RWPE1 (cell line): Measurements from ENCODE around the gene PSEN2.
A peak's percentile ranks its signal among the peaks of the same experiment; 100 is the strongest.

Experiments
- CTCF ChIA-PET: fragments of 350-600 bp; sonication (Branson Sonifier 250); formaldehyde crosslinking; extraction: SDS; loops from one replicate; lab custom pipeline; 2021; lab: Yijun Ruan, JAX
- POLR2A ChIA-PET: fragments of 400-600 bp; formaldehyde crosslinking; extraction: SDS; loops from one replicate; lab custom pipeline; 2020; ENCODE audit warnings: antibody characterized with exemption; ENCODE audit not compliant: low non-redundant PET; lab: Yijun Ruan, JAX
- DNase-seq: peaks from one replicate; pipeline ENCODE4 v3.0.0; 2012; ENCODE audit warnings: low spot score
- H3K27ac ChIP-seq: fragments of 450-650 bp; 2 replicates; pipeline ENCODE4 v1.5.1; 2017
- TF ChIP-seq, protein P1 (sequence below): fragments of 450-650 bp; conservative IDR thresholded peaks from 2 replicates; pipeline ENCODE4 v1.5.1; 2017; ENCODE audit warnings: low read depth, mild to moderate bottlenecking

The PSEN2 gene

DNA sequence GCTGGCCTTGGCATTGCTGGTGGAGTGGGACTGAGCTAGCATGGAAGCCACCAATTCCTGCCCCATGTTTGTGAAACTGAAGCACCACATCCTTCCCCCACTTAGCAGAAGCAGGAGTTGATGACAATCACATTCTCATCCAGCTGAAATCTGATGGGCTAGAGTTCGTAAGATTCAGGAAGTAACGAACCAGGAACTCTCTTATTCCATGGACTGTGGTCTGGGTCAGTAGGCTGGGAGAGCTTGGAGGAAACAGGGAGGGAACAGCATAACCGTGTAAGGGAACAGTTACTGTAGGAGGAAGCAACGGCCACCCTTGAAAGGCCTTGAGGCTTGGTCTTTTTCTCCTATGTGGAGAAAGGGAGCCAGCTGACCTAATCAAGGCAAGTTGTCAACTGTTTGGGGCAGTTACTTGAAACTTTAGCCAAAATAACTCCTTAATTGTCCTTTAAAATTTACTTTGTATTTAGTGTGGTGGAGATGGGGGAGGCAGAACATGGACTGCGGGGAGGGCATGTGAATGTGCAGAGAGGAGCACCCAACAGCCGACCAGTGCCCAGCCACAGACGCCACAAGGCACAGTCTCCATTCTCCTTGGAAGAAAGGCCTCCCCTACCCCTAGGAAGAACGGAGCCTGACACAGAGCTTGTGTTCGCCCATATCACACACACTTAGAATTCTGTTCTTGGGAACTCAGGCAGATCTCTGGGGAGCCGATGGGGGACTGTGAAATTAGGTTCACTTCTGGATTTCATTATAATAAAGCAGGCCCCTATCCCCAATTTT, 67.7 kb downstream of the PSEN2 start:
- CTCF ChIA-PET = interaction anchor here (0.6 to 1.5 kb wide), 5 partner anchors 25 to 1525 kb away, joined by 3 to 9 read pairs (median 3); no protein-coding TSS in a partner anchor
- TF ChIP-seq, protein P1, sequence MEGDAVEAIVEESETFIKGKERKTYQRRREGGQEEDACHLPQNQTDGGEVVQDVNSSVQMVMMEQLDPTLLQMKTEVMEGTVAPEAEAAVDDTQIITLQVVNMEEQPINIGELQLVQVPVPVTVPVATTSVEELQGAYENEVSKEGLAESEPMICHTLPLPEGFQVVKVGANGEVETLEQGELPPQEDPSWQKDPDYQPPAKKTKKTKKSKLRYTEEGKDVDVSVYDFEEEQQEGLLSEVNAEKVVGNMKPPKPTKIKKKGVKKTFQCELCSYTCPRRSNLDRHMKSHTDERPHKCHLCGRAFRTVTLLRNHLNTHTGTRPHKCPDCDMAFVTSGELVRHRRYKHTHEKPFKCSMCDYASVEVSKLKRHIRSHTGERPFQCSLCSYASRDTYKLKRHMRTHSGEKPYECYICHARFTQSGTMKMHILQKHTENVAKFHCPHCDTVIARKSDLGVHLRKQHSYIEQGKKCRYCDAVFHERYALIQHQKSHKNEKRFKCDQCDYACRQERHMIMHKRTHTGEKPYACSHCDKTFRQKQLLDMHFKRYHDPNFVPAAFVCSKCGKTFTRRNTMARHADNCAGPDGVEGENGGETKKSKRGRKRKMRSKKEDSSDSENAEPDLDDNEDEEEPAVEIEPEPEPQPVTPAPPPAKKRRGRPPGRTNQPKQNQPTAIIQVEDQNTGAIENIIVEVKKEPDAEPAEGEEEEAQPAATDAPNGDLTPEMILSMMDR = no peak
- DNase-seq = no peak
- H3K27ac ChIP-seq = peak overlapping the region; percentile 59
- POLR2A ChIA-PET = interaction anchor here (0.5 to 0.6 kb wide), 4 partner anchors 33 to 1069 kb away, joined by 3 to 13 read pairs (median 8); partner anchors contain the start of gene WNT3A

DNA sequence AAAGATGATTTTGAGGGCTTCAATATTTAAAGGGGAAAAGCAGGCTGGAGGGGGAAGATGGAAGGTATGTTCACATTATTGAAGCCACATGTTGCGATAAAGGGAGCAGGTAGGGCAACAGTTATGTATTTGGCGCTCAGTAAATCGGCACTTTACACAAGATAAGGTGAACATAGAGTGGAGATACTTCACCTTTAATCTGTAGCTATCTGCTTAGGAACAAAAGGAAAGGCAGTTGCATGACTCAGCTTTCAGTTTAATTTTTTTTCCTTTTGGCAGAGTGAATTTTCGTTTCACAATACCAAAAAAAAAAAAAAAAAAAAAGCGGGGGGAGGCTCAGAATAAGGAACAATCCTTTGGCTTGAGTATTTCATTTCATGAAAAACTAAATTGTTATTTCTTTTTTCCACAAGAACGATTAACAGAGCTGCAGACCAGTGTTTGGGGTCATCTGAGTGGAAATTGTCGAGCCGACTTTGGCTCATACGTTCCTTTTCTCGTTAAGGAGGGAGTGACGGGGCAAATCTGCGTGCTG, 68.6 kb downstream of the PSEN2 start:
- ChIA-PET CTCF (interaction anchor here (0.6 to 1.5 kb wide), 6 partner anchors 26 to 1524 kb away, joined by 3 to 9 read pairs (median 4); no protein-coding TSS in a partner anchor), POLR2A (interaction anchor here (0.6 to 0.7 kb wide), 5 partner anchors 34 to 1007 kb away, joined by 3 to 13 read pairs (median 8); no protein-coding TSS in a partner anchor)
- TF ChIP-seq, protein P1 = no peak
- H3K27ac ChIP-seq = peak overlapping the region; percentile 98
- DNase-seq = no peak

DNA sequence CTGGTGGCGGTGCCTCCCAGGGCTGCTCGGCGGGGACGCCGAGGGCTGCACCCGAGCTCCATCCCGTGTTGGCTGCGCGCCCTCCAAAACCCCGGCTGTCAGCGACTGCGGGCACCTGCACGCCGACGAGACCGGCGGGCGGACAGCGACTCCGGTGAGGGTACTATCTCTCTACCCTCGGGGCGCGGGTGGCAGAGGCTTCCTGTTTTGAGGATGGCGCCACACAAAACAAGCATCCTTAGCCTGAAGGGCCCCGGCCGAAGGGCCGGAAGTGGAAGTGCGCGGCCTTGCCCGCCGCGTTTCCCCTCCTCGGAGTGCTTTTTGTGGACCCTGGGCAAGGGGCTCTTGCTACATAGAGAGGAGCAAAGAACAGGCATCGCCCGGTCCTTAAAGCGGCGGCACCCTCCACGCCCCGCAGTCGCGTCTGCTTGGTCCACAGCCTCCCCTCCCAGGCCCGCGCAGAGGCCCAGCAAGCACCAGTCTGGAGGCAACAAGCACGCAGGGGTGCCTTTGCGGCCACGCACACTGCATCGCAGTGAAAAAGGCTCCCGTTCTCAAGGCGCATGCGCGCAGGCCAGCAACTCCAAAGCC, 69.1 kb downstream of the PSEN2 start:
- ChIA-PET POLR2A (interaction anchor here (0.6 to 0.7 kb wide), 2 partner anchors 35 to 118 kb away, joined by 3 read pairs; no protein-coding TSS in a partner anchor), CTCF (interaction anchor here (0.6 to 1.5 kb wide), 4 partner anchors 11 to 155 kb away, joined by 3 to 9 read pairs (median 4); no protein-coding TSS in a partner anchor)
- DNase-seq = peak; percentile 57
- TF ChIP-seq, protein P1 = no peak
- H3K27ac ChIP-seq = peak overlapping the region; percentile 98

DNA sequence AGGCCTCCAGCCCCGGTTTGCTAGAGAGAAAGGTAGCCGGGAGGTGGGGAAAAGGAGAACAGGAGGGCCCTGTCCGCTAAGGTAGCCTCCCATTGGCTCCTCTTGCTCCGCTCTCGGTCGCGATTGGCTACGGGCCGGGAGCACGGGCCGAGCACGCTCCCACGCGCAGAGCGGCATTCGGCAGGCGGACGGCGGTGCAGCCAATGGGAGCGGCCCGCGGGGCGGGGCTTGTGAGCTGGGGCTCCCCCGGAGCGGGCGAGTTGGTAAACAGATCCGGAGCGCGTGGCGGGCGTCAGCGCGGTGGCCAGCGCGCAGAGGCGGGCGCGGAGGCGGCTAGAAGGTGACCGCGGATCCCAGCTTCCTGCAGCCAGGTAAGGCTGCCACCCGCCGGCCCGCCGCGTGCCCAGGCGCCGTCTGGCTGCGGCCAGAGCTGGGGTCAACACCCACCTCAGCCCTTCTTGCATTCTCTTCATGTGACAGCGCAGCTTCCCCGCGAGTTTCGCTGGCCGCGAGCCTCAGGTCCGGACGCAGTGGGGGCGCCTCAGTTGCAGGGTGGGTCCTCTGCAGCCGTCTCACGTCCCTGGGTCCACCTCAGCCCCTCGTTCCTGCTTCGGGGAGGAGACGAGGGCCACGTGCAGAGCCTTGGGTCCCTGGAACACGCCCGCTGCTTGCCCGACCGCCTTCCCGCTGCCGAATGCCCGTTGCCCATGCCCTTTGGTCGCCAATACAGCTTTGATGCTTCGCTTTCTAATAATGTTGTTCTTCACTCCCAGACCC, 69.8 kb downstream of the PSEN2 start, which contains the start of gene COQ8A:
COQ8A (plus strand) TSS at position 266 of the 777 bp plus-strand sequence. CDS start 21,092 bp downstream, outside the sequence.
- POLR2A ChIA-PET = interaction anchor here (0.6 kb wide), 1 partner anchor 28 kb away, joined by 3 read pairs; no protein-coding TSS in a partner anchor
- peak within 1 kb of the TSS; percentile 98 for H3K27ac ChIP-seq
- TF ChIP-seq, protein P1 = no peak
- CTCF ChIA-PET = interaction anchor here (0.6 to 1.1 kb wide), 3 partner anchors 10 to 391 kb away, joined by 3 to 5 read pairs (median 3); no protein-coding TSS in a partner anchor
- DNase-seq = peak; percentile 100

DNA sequence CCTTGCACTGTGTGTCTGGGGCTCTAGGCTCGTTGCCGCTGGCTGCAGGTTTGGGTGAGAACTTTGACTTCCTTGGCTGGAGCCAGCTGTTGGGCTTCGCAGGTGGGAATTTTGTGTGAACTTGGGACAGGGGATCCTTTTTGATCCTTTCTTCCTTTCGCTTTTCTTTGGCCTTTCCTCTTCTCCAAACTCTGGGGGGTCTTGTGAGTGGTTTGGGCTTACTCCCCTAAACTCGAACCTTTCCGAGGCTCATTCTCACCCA, 70.3 kb downstream of the PSEN2 start:
- peak overlapping the region; percentile 98 for H3K27ac ChIP-seq
- TF ChIP-seq, protein P1 = no peak
- DNase-seq = no peak
- ChIA-PET POLR2A (interaction anchor here (0.6 kb wide), 1 partner anchor 27 kb away, joined by 3 read pairs; no protein-coding TSS in a partner anchor), CTCF (interaction anchor here (0.6 to 1.1 kb wide), 4 partner anchors 10 to 391 kb away, joined by 3 to 5 read pairs (median 3); no protein-coding TSS in a partner anchor)
